CD4-positive, CD25-positive, alpha-beta regulatory T cell (primary cell): Measurements from ENCODE around the gene FAM117A. TPM values are rescaled to one million over a fixed set of nuclear protein-coding genes. Genes with fewer than 3 reads are reported as not detected.
A peak's percentile ranks its signal among the peaks of the same experiment; 100 is the strongest.

Experiments
- ATAC-seq, 2 donors: fragments of 150-1000 bp; cut with Tn5 transposase; one replicate each; pipeline ENCODE4 v1.10.0; 2021; ENCODE audit warnings: low read depth in 2 of 2, moderate number of reproducible peaks in 2 of 2, moderate library complexity in 1 of 2
- DNase-seq, 3 donors: peaks; one replicate each; pipeline versions ENCODE4 v3.0.0 to v3.0.0-alpha.2; 2012 to 2022; ENCODE audit warnings: mixed read lengths in 1 of 3
- H3K27ac ChIP-seq: one replicate; pipeline ENCODE4 v1.7.0; 2013; ENCODE audit warnings: mild to moderate bottlenecking, low read length; ENCODE audit not compliant: insufficient read depth, poor library complexity, severe bottlenecking
- H3K27me3 ChIP-seq: one replicate; pipeline ENCODE4 v1.7.0; 2013; ENCODE audit warnings: low read length; ENCODE audit not compliant: control insufficient read depth, insufficient read depth
- H3K36me3 ChIP-seq: one replicate; pipeline ENCODE4 v1.7.0; 2013; ENCODE audit warnings: mild to moderate bottlenecking, low read length, moderate library complexity; ENCODE audit not compliant: control insufficient read depth, insufficient read depth
- H3K4me1 ChIP-seq: 2 replicates; pipeline ENCODE4 v1.7.0; 2013; ENCODE audit warnings: mild to moderate bottlenecking, low read length; ENCODE audit not compliant: insufficient read depth, control insufficient read depth, poor library complexity, severe bottlenecking
- H3K4me3 ChIP-seq: one replicate; pipeline ENCODE4 v1.7.0; 2013; ENCODE audit warnings: low read depth, mild to moderate bottlenecking, low read length, moderate library complexity
- H3K9me3 ChIP-seq, 2 experiments: 1 replicate in 1 of 2; 2 replicates in 1 of 2; pipeline ENCODE4 v1.7.0; 2013; ENCODE audit warnings: low read length in 2 of 2, mild to moderate bottlenecking in 1 of 2, moderate library complexity in 1 of 2; ENCODE audit not compliant: control insufficient read depth in 2 of 2
- H3K27ac Mint-ChIP-seq, 3 donors: one replicate each; pipeline ENCODE4 v1.8.0; 2020 to 2022; ENCODE audit warnings: mild to moderate bottlenecking in 3 of 3, mixed read lengths in 3 of 3, moderate library complexity in 2 of 3
- H3K27me3 Mint-ChIP-seq: one replicate; pipeline ENCODE4 v1.8.0; 2022; ENCODE audit warnings: mild to moderate bottlenecking, mixed read lengths
- H3K36me3 Mint-ChIP-seq: one replicate; pipeline ENCODE4 v1.8.0; 2020; ENCODE audit warnings: mixed read lengths
- H3K4me1 Mint-ChIP-seq, 4 donors: one replicate each; pipeline ENCODE4 v1.8.0; 2020 to 2022; ENCODE audit warnings: mixed read lengths in 4 of 4, mild to moderate bottlenecking in 1 of 4
- H3K4me3 Mint-ChIP-seq, 4 donors: one replicate each; pipeline ENCODE4 v1.8.0; 2020 to 2022; ENCODE audit warnings: mild to moderate bottlenecking in 4 of 4, mixed read lengths in 4 of 4, moderate library complexity in 3 of 4
- H3K9me3 Mint-ChIP-seq, 7 donors: one replicate each; pipeline ENCODE4 v1.8.0; 2020 to 2022; ENCODE audit warnings: mixed read lengths in 7 of 7, mild to moderate bottlenecking in 3 of 7, moderate library complexity in 2 of 7
- polyA plus RNA-seq, 4 donors: library from polyadenylated mRNA; unstranded; fragments of 300-500 nt; fragmentation: Illumina TruSeq; gene quantifications; one replicate each; pipeline ENCODE4 v1.2.3, GENCODE V29; 2021
- total RNA-seq: library from RNA; stranded (reverse); gene quantifications from one replicate; pipeline ENCODE4 v1.2.3, GENCODE V29; 2022

FAM117A gene
- total RNA-seq (83.3 TPM), polyA plus RNA-seq (10 to 100 TPM; 49.0 to 67.4 (median 64.7) TPM)

- peaks cover 16% of the 10 kb centered on the region for H3K36me3 ChIP-seq
- H3K27me3 ChIP-seq = no peaks in the 10 kb centered on the region
- H3K4me3 ChIP-seq = peak within 1 kb of the TSS; percentile 99
- peak; percentile 95 to 99 (median 96) for DNase-seq
- Mint-ChIP-seq H3K4me3 (peak within 1 kb of the TSS; percentile 44 to 97 (median 96)), H3K4me1 (peaks cover 30 to 47% (median 37%) of the 10 kb centered on the region in 4 donors), H3K36me3 (peaks cover 9% of the 10 kb centered on the region), H3K27me3 (no peaks in the 10 kb centered on the region), H3K27ac (peak within 1 kb of the TSS; percentile 82 to 99 (median 92)), H3K9me3 (peaks cover 0 to 2% (median 0%) of the 10 kb centered on the region in 7 donors)
- H3K27ac ChIP-seq = peak within 1 kb of the TSS; percentile 77
- no peaks in the 10 kb centered on the region for H3K9me3 ChIP-seq
- ATAC-seq = peak; percentile 90 to 92
- peaks cover 49% of the 10 kb centered on the region for H3K4me1 ChIP-seq
Observed at GRCh38 chr17:49763735-49764558, at the start of gene FAM117A. Gene FAM117A (minus strand): TSS chr17:49764131. CDS start chr17:49764087, 44 bp downstream.

- H3K4me3 ChIP-seq = no peak overlapping the region
- no peaks in the 10 kb centered on the region for H3K9me3 ChIP-seq
- Mint-ChIP-seq H3K4me3 (no peak overlapping the region), H3K27ac (no peak overlapping the region), H3K9me3 (no peaks in the 10 kb centered on the region), H3K27me3 (no peaks in the 10 kb centered on the region), H3K36me3 (peaks cover 50% of the 10 kb centered on the region), H3K4me1 (peaks cover 26 to 53% (median 39%) of the 10 kb centered on the region in 4 donors)
- no peaks in the 10 kb centered on the region for H3K4me1 ChIP-seq
- DNase-seq = no peak
- ATAC-seq = no peak
- no peaks in the 10 kb centered on the region for H3K27me3 ChIP-seq
- peaks cover 84% of the 10 kb centered on the region for H3K36me3 ChIP-seq
- no peak overlapping the region for H3K27ac ChIP-seq
Observed at GRCh38 chr17:49809056-49809455, 45.1 kb upstream of the FAM117A start.

GRCh38 chr17:49798738-49799137 is 34.8 kb upstream of the FAM117A start:
- ATAC-seq (no peak), DNase-seq (no peak)
- H3K4me3 Mint-ChIP-seq = peak overlapping the region in 1 of 4 donors; percentile 33
- peaks cover 84% of the 10 kb centered on the region for H3K36me3 ChIP-seq
- no peak overlapping the region for H3K4me3 ChIP-seq
- no peak overlapping the region for H3K27ac ChIP-seq
- H3K4me1 ChIP-seq = peaks cover 21% of the 10 kb centered on the region
- H3K4me1 Mint-ChIP-seq = peaks cover 28 to 62% (median 48%) of the 10 kb centered on the region in 4 donors
- H3K27me3 Mint-ChIP-seq = no peaks in the 10 kb centered on the region
- H3K9me3 ChIP-seq = no peaks in the 10 kb centered on the region
- peak overlapping the region in 1 of 3 donors; percentile 72 for H3K27ac Mint-ChIP-seq
- no peaks in the 10 kb centered on the region for H3K9me3 Mint-ChIP-seq
- peaks cover 28% of the 10 kb centered on the region for H3K36me3 Mint-ChIP-seq
- H3K27me3 ChIP-seq = no peaks in the 10 kb centered on the region

GRCh38 chr17:49798182-49798581 is 34.3 kb upstream of the FAM117A start:
- Mint-ChIP-seq H3K27me3 (no peaks in the 10 kb centered on the region), H3K27ac (peak overlapping the region in 1 of 3 donors; percentile 72), H3K4me3 (peak overlapping the region in 2 of 4 donors; percentile 19 to 59), H3K4me1 (peaks cover 28 to 67% (median 51%) of the 10 kb centered on the region in 4 donors), H3K9me3 (no peaks in the 10 kb centered on the region), H3K36me3 (peaks cover 28% of the 10 kb centered on the region)
- H3K4me1 ChIP-seq = peaks cover 23% of the 10 kb centered on the region
- H3K27ac ChIP-seq = no peak overlapping the region
- no peaks in the 10 kb centered on the region for H3K27me3 ChIP-seq
- H3K4me3 ChIP-seq = no peak overlapping the region
- no peaks in the 10 kb centered on the region for H3K9me3 ChIP-seq
- ATAC-seq (no peak), DNase-seq (no peak)
- peaks cover 87% of the 10 kb centered on the region for H3K36me3 ChIP-seq

GRCh38 chr17:49795372-49795771 is 31.4 kb upstream of the FAM117A start:
- Mint-ChIP-seq H3K4me3 (peak overlapping the region in 3 of 4 donors; percentile 13 to 76 (median 31)), H3K27me3 (no peaks in the 10 kb centered on the region), H3K4me1 (peaks cover 27 to 77% (median 66%) of the 10 kb centered on the region in 4 donors), H3K27ac (no peak overlapping the region), H3K36me3 (peaks cover 40% of the 10 kb centered on the region), H3K9me3 (no peaks in the 10 kb centered on the region)
- Histone ChIP-seq H3K9me3 (no peaks in the 10 kb centered on the region), H3K27ac (no peak overlapping the region), H3K4me3 (peak overlapping the region; percentile 38), H3K4me1 (peaks cover 43% of the 10 kb centered on the region), H3K27me3 (no peaks in the 10 kb centered on the region), H3K36me3 (peaks cover 84% of the 10 kb centered on the region)
- ATAC-seq = no peak
- DNase-seq = no peak

GRCh38 chr17:49793309-49793708 is 29.4 kb upstream of the FAM117A start:
- Mint-ChIP-seq H3K4me3 (peak overlapping the region in 3 of 4 donors; percentile 19 to 59 (median 51)), H3K27ac (no peak overlapping the region), H3K27me3 (no peaks in the 10 kb centered on the region), H3K9me3 (no peaks in the 10 kb centered on the region), H3K4me1 (peaks cover 28 to 82% (median 69%) of the 10 kb centered on the region in 4 donors), H3K36me3 (peaks cover 33% of the 10 kb centered on the region)
- ATAC-seq (no peak), DNase-seq (no peak)
- H3K27me3 ChIP-seq = no peaks in the 10 kb centered on the region
- H3K9me3 ChIP-seq = no peaks in the 10 kb centered on the region
- H3K4me3 ChIP-seq = no peak overlapping the region
- no peak overlapping the region for H3K27ac ChIP-seq
- H3K36me3 ChIP-seq = peaks cover 67% of the 10 kb centered on the region
- H3K4me1 ChIP-seq = peaks cover 49% of the 10 kb centered on the region

GRCh38 chr17:49789243-49789578 is 25.3 kb upstream of the FAM117A start:
- ATAC-seq (no peak), DNase-seq (no peak)
- H3K4me3 ChIP-seq = peak overlapping the region; percentile 82
- H3K4me1 ChIP-seq = peaks cover 43% of the 10 kb centered on the region
- H3K27me3 ChIP-seq = no peaks in the 10 kb centered on the region
- Mint-ChIP-seq H3K27ac (peak overlapping the region; percentile 96 to 99 (median 97)), H3K4me3 (peak overlapping the region; percentile 90 to 100 (median 94)), H3K36me3 (peaks cover 17% of the 10 kb centered on the region), H3K9me3 (no peaks in the 10 kb centered on the region), H3K4me1 (peaks cover 22 to 70% (median 56%) of the 10 kb centered on the region in 4 donors), H3K27me3 (no peaks in the 10 kb centered on the region)
- H3K27ac ChIP-seq = peak overlapping the region; percentile 99
- no peaks in the 10 kb centered on the region for H3K9me3 ChIP-seq
- H3K36me3 ChIP-seq = peaks cover 31% of the 10 kb centered on the region
